ENCODE measurements around the gene SLC6A13. TPM values are rescaled to one million over a fixed set of nuclear protein-coding genes. Genes with fewer than 3 reads are reported as not detected.

SLC6A13 gene
- total and polyA plus RNA-seq, 2 donors (not counting 3 experiments of a cell fraction or from before 2014, with no cell fraction given), result 0.14 TPM; not detected in 1

GRCh38 chr12:179131-179884 lies 83.3 kb downstream of the SLC6A13 start:
- no peaks in the 10 kb centered on the region for H3K79me2 ChIP-seq (ENCODE audit: control insufficient read depth, insufficient read depth, low read length)
- no peak overlapping the region for H3K9ac ChIP-seq (replicated peaks; ENCODE audit: extremely low read depth, insufficient read depth, low read length)
- no peaks in the 10 kb centered on the region for H4K20me1 ChIP-seq (replicated peaks; ENCODE audit: control insufficient read depth, extremely low read depth, insufficient read depth, low read length)
- no peak overlapping the region for H3K4me2 ChIP-seq (ENCODE audit: insufficient read depth, low read length)
- no peaks in the 10 kb centered on the region for H3K9me3 ChIP-seq (replicated peaks; ENCODE audit: control insufficient read depth, insufficient read depth, low read length)
- intact Hi-C loops (cut with micrococcal nuclease), result no loop called here
- TF ChIP-seq CTCF (IDR thresholded peaks at IDR 0.05; ENCODE audit: extremely low read depth in 1 of 2, insufficient read depth in 1 of 2, low read depth in 1 of 2, low read length in 2 of 2) (no peak), EZH2 (IDR thresholded peaks at IDR 0.05; ENCODE audit: borderline replicate concordance, low read depth, low read length, severe bottlenecking) (no peak), GATA2 (IDR thresholded peaks at IDR 0.05; ENCODE audit: insufficient read depth, insufficient read length, low read depth, low read length) (no peak), POLR2A (IDR thresholded peaks at IDR 0.05; ENCODE audit: low read depth, low read length) (no peak), MYC (IDR thresholded peaks at IDR 0.05; ENCODE audit: low read depth, low read length) (no peak), MAX (IDR thresholded peaks at IDR 0.05; ENCODE audit: insufficient read depth, insufficient read length) (no peak), POLR2AphosphoS5 (IDR thresholded peaks at IDR 0.05; ENCODE audit: insufficient read depth, low read depth, low read length) (no peak), JUN (IDR thresholded peaks at IDR 0.05; ENCODE audit: borderline replicate concordance, insufficient read depth, insufficient read length, low read depth) (no peak), FOS (IDR thresholded peaks at IDR 0.05; ENCODE audit: borderline replicate concordance, insufficient read depth, low read length) (no peak)
- H3K4me1 ChIP-seq (ENCODE audit: control insufficient read depth, extremely low read depth, insufficient read depth, low read length), result no peaks in the 10 kb centered on the region
- DNase-seq (ENCODE audit: low read depth, low spot score) (peak; percentile 8), FAIRE-seq (no peak)
- no peaks in the 10 kb centered on the region for H3K36me3 ChIP-seq (ENCODE audit: control insufficient read depth in 2 of 2, extremely low read depth in 1 of 2, insufficient read depth in 2 of 2, low read length in 2 of 2)
- ChIA-PET POLR2A (no interaction called here), CTCF (interaction anchor here (1.7 kb wide), 1 partner anchor 10 kb away, joined by 7 read pairs; no protein-coding TSS in a partner anchor)
- no peak overlapping the region for H3K4me3 ChIP-seq (replicated peaks in 1 of 3; ENCODE audit: insufficient read depth in 1 of 3, low read depth in 1 of 3, low read length in 3 of 3)
- H3K27ac ChIP-seq (ENCODE audit: insufficient read depth, low read depth, low read length), result no peak overlapping the region
- dilution Hi-C loops (cut with MboI; ENCODE audit: extremely low pct_ligation_motif_present, low sequenced_read_pairs), result no loop called here
- no peak overlapping the region for H2AFZ ChIP-seq (ENCODE audit: low read depth, low read length)
- no peaks in the 10 kb centered on the region for H3K27me3 ChIP-seq (ENCODE audit: control insufficient read depth in 2 of 2, insufficient read depth in 2 of 2, low read length in 2 of 2)
- BruUV-seq (replicated peaks), result no TSS peak
- H3K9me1 ChIP-seq (replicated peaks; ENCODE audit: control insufficient read depth, extremely low read depth, insufficient read depth, low read length), result no peaks in the 10 kb centered on the region

Data from endothelial cell of umbilical vein (primary cell).